Right renal pelvis (tissue), 4 donors: ENCODE measurements around the gene IL25. TPM values are rescaled to one million over a fixed set of nuclear protein-coding genes. Genes with fewer than 3 reads are reported as not detected.
"Not testable (repeated sequence)": the region's sequence is repeated elsewhere in the genome, so short reads cannot be mapped to it uniquely, and the experiment has no call there.

ENCODE experiments used
- DNase-seq, 4 donors: peaks; one replicate each; pipeline ENCODE4 v3.0.0-alpha.2; 2013; ENCODE audit warnings: low read depth in 4 of 4, low spot score in 3 of 4, missing footprints in 1 of 4
- polyA plus RNA-seq, 4 donors: library from polyadenylated mRNA; unstranded; fragments of 120-200 nt; gene quantifications; one replicate each; pipeline ENCODE4 v1.2.1, GENCODE V29; 2013; ENCODE audit not compliant: insufficient read length in 4 of 4

IL25 gene
- polyA plus RNA-seq, 4 donors: not detected

- DNase-seq: no peak
These were observed 14.4 kb downstream of the IL25 start for GRCh38 chr14:23386999-23387398.

DNA sequence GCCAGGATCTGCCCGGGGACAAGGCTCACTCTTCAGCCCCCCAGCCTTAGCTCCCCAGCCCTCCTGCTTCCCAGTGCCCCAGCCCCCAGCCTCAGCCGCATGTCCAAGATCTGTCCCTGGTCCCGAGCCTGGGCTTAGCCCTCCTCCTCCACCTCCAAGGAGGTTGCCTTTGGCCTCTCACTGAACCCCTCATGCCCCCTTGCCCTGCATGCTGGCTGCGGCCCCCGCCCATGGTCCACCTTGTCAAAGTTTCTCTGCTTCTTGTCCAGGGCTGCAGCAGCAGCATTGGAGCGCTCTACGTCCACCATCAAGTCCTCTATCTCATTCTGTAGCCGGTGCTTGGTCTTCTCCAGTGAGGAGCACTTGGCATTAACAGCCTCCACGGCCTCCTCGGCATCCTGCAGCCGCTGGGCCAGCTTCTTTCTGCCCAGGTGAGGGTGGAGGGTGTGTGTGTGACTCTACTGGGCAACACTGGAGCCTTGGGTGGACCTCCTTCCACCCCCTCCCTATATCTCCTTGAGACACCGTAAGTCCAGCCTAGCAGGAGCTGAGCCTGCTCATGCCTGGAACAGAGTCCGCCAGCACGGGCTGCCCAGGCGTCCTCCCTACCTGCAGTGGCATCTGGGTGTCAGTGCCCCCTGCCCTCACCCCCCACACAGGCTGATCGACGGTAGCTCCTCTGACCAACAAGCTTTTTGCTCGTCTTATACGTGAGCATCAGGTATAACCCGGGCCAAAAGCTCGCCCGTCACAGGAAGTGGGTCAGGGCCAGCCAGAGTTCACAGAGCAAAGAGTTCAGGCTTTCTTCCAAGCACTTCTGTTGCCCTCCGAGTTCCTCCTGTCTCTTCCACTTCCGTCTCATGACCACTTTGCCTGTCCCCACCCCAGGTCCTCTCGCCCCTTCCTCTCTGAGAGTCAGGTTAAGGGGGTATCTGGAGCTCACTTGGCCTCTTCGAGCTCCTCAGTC lies 15.6 kb downstream of the IL25 start:
- no peak for DNase-seq

DNA sequence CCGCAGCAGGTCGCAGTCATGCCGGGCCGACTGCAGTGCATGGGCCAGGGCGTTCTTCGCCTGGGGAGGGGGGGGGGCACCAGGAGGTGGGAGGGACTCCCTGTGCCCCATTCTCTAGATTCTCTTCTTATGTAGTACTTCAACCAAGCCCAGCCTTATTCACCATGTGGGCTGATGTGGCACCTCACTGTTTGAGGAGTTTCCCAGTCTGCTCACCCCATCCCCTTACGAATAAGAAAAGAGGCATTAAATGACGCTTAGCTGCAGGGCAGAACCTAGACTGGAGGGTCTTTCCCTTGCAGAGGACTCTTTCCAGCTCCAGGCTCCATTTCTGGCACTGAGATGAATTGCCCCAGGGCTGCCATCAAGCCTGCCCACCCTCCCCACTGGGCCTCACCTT lies 16.4 kb downstream of the IL25 start:
- no peak for DNase-seq

- no peak for DNase-seq
These were observed 16.8 kb downstream of the IL25 start for GRCh38 chr14:23389396-23389795.

DNA sequence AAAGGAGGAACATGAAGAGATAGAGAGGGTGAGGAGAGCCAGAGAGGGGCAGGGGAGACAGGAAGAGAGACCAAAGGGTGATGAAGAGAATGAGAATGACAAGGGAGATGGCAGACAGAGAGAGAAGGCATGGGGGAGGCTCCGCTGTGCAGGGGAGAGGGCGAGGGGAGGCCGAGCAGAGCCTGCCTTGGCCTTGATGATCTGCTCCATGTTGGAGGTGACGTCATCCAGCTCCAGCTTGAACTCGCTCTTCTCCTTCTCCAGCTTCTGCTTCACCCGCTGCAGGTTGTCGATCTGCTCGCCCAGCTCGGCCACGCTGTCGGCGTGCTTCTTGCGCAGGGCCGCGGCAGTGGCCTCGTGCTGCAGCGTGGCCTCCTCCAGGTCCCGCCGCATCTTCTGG lies 17.3 kb downstream of the IL25 start:
- DNase-seq: not testable (repeated sequence)

DNA sequence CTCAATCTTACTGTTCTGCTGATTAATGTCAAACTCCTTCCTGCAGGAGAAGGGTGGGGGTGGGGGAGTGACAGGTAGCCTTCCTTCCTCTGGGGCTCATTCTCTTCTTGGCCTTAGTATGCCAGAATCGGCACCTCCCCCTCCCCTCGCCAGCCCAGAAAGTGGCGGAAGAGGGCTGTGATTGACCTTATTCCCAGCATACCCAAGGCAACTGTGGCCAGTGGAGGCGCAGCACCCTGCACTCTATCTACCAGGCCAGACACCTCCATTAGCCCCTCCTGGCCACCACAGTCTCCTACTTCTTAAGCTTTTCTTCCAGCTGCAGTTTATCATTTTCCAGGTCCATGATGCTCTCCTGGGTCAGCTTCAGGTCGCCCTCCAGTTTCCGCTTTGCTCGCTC lies 20.0 kb downstream of the IL25 start:
- no peak for DNase-seq

- DNase-seq: no peak
These were observed 23.5 kb downstream of the IL25 start for GRCh38 chr14:23396126-23396525.

GRCh38 chr14:23396781-23397407 lies 24.3 kb downstream of the IL25 start:
- DNase-seq: no peak

GRCh38 chr14:23398348-23398747 lies 25.7 kb downstream of the IL25 start:
- DNase-seq: no peak

DNA sequence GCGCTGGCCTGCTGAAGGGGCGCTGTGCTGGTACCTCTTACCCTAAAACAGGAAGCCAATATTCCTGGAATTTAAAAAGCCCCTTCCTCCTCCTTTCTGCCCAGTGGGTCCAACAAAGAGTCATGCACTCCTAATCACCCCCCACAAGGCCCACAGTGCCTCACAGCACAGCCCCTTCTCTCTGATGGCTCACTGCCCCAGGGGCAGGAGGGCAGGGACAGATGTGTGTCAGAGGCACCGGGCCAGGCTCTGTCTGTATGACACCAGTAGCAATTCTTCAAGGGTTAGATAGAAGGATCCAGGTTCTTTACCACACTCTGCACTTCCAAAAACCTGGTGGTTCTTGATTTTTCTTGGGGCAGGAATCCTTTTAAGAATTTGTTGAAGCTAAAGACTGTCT lies 26.5 kb downstream of the IL25 start:
- DNase-seq: no peak

DNA sequence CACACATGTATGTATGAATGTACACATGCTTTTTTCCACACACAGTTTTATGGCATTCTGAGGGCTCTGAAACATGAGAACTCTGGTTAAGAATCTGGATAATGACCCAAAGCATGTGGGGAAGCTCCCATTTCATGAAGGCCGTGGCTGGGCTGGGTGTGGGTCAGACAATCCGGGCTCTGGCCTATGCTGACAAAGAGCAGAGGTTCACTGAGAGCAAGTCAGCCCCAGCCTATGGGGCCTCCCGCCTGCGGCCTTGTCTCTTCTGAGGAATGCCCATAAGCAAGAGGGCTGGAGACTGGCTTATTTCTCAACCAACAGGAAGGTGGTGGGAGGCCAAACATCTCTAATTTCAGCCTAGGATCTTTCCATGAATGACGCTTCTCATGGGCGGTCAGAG lies 27.0 kb downstream of the IL25 start:
- no peak for DNase-seq

- DNase-seq: not testable (repeated sequence)
These were observed 28.0 kb downstream of the IL25 start for GRCh38 chr14:23400496-23401149.

DNA sequence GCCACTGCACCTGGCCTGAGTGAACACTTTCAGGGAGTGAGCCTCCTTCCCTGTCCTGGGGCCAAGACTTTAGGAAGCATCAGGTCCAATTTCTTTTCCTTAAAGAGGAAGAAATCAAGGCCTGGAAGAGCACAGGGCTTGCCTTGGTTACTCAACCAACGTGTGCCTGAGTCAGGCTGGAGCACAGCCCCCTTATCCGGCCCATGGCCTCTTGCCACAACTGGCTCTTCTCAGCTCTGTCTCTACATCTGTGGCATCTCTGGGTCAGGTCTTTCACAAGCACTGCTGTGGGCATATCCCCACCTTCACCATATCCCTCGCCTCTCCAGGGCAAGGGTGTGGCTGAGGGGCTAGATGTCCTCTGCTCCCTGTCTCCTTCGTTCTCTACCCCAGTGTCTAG lies 28.7 kb downstream of the IL25 start:
- no peak for DNase-seq

DNA sequence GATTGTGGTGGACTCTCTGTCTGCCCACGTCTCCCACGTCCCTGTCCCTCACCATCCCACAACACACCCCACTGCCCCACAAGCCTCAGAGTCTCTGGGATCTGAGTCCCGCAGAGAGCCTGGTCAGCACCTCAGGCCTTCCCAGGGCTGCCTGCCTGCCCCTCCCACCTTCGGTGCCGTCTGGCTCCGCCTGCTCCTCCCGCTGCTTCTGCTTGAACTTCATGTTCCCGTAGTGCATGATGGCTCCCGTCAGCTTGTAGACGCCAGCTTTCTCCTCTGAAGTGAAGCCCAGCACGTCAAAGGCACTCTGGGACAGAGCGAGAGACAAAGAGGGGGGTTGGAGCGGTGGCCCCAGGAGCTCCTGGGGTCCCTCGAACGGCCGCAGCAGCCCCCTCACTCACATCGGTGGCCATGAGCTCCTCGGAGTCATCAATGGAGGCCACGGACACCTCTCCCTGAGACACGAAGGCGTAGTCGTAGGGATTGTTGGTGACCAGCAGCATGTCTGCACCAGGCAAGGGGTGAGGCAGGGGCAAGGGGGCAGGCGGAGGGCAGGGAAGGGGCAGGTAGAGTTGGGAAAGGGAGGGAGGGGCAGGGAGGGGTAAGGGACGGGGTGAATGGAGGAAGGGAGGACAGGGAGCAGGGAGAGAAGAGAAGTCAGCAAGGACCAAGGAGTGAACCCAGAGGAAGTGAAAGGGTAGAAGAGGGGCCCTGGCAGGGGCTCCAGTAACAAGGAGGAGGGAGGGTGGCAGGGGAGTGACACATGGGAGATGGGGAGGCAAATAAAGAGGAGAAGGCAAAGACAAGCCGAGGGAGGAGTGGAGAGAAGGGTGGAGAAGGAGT lies 29.9 kb downstream of the IL25 start:
- DNase-seq: no peak

GRCh38 chr14:23403139-23403438 lies 30.5 kb downstream of the IL25 start:
- DNase-seq: no peak

GRCh38 chr14:23403908-23404307 lies 31.3 kb downstream of the IL25 start:
- DNase-seq: no peak

DNA sequence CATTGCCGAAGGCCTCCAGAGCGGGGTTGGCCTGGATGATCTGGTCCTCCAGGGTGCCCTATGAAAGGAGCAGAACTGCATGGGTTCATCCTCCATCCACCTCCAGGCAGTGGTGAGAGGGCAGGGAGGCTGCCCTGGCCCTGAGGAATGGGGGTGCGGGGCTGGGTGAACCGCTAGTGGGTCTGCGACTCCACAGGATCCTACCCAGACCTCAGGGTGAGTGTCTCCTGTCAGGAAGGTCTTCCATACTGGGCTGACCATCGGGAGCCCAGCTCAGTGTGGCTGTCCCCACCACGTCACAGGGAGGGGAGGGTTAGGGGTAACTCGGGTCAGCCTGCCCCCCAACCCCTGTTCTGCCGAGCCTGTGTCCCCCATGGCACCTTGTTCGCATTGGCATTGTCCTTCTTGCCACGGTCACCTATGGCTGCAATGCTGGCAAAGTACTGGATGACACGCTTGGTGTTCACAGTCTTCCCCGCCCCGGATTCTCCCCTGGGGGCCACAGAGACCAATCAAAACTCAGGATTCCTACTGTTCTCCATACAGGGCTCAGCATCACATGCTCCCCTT lies 31.8 kb downstream of the IL25 start:
- DNase-seq: no peak

DNA sequence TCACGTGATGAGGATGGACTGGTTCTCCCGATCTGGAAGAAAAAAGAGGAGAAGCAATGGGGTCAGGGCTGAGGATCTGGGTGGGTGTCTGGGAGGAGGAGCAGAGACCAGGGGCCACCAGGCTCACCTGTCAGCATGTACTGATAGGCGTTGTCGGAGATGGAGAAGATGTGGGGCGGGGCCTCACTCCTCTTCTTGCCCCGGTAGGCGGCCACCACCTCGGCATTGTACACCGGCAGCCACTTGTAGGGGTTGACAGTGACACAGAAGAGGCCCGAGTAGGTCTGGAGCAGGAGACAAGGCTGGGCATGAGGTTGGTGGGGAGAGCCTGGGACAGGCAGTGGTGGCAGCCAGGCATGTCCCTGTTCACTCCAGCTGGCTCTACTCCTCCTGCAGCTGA lies 32.5 kb downstream of the IL25 start:
- DNase-seq: no peak

DNA sequence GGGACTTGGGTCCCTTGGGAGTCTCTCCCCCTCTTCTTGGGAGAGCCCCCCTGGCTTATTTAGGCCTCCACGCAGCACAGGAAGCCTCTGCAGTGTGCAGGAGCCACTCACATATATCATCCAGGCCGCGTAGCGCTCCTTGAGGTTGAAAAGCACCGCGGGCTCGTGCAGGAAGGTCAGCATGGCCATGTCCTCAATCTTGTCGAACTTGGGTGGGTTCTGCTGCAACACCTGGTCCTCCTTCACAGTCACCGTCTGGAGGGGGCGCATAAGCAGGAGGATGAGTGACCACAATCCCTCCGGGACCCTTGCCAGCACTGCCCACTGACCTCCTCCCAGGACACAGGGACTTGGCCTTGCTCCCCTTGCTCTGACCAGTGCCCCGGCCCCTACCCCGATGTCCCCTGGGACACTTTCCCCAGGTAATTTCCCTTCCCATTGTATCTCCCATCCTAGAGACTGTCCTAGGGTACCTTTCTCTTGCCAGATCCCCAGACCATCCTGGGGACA lies 33.0 kb downstream of the IL25 start:
- no peak for DNase-seq

- DNase-seq: no peak
These were observed 33.6 kb downstream of the IL25 start for GRCh38 chr14:23406244-23406643.
